Measurements from ENCODE around the gene SIRPB1. TPM values are rescaled to one million over a fixed set of nuclear protein-coding genes. Genes with fewer than 3 reads are reported as not detected.
A peak's percentile ranks its signal among the peaks of the same experiment; 100 is the strongest.

Gene SIRPB1
- total and polyA plus RNA-seq, 10 of the 15 experiments (the other 5 are each of a cell fraction or from before 2014, with no cell fraction given) = 3.4 to 33.8 (median 14.1) TPM

GRCh38 chr20:1626528-1627199 lies 6.9 kb upstream of the SIRPB1 start (continued):
- no peak for TF ChIP-seq SIX5 (IDR thresholded peaks at IDR 0.05; ENCODE audit: low read depth, low read length, severe bottlenecking)
- peak; percentile 63 for TF ChIP-seq SPI1 (IDR thresholded peaks at IDR 0.05; ENCODE audit: borderline replicate concordance, insufficient read depth, low read depth, low read length)
- no peak for TF ChIP-seq PKNOX1 (IDR thresholded peaks at IDR 0.05)
- TF ChIP-seq POU2F2 (IDR thresholded peaks at IDR 0.05; ENCODE audit: borderline replicate concordance, low read depth, low read length) = no peak
- peak; percentile 39; the same call in 1 of the 2 replicates for TF ChIP-seq CREM (IDR thresholded peaks at IDR 0.05; ENCODE audit: low read depth)

- FAIRE-seq (no peak), ATAC-seq (no peak), DNase-seq (ENCODE audit: low read depth, low spot score) (no peak)
- Histone ChIP-seq H4K20me1 (ENCODE audit: control insufficient read depth, insufficient read depth) (no peaks in the 10 kb centered on the region), H3K4me1 (ENCODE audit: control insufficient read depth, insufficient read depth, low read length) (peaks cover 25% of the 10 kb centered on the region), H3K4me3 (no peak overlapping the region), H3K4me2 (ENCODE audit: control insufficient read depth, insufficient read depth) (no peak overlapping the region), H3K9me3 (replicated peaks; ENCODE audit: control insufficient read depth, insufficient read depth, low read length) (no peaks in the 10 kb centered on the region; the same call in 2 of the 3 replicates), H3K36me3 (ENCODE audit: control insufficient read depth in 2 of 2, insufficient read depth in 2 of 2, low read length in 1 of 2) (no peaks in the 10 kb centered on the region), H3K79me2 (ENCODE audit: control insufficient read depth, insufficient read depth, low read length) (no peaks in the 10 kb centered on the region; the same call in 1 of the 2 replicates), H3K27me3 (replicated peaks in 1 of 2; ENCODE audit: control insufficient read depth in 2 of 2, insufficient read depth in 2 of 2, low read length in 1 of 2) (no peaks in the 10 kb centered on the region), H2AFZ (ENCODE audit: control insufficient read depth, low read depth, low read length) (no peak overlapping the region), H3K27ac (ENCODE audit: control insufficient read depth, insufficient read depth) (no peak overlapping the region), H3K9ac (ENCODE audit: control insufficient read depth, insufficient read depth, low read length) (no peak overlapping the region)
- 14% methylated on average over 2 of the region's 2 CpGs for WGBS (ENCODE audit: insufficient coverage, insufficient replicate concordance, low lambda C conversion rate, missing lambda C conversion rate)
- ChIA-PET POLR2A (no interaction called here), SMC1A (ENCODE audit: uncharacterized antibody, unreplicated experiment) (interaction anchor here (1.0 to 2.2 kb wide), 3 partner anchors 12 to 91 kb away, joined by 3 to 11 read pairs (median 3); no protein-coding TSS in a partner anchor), CTCF (interaction anchor here (1.0 to 1.7 kb wide), 3 partner anchors 10 to 118 kb away, joined by 3 to 6 read pairs (median 5); no protein-coding TSS in a partner anchor), RAD21 (ENCODE audit: unreplicated experiment) (interaction anchor here (2.3 kb wide), 1 partner anchor 109 kb away, joined by 5 read pairs; no protein-coding TSS in a partner anchor)
- in situ Hi-C loops (cut with MboI) = no loop called here
- intact Hi-C loops (cut with micrococcal nuclease; ENCODE audit: unreplicated experiment) = no loop called here
- BruUV-seq (replicated peaks) = no TSS peak
- TF ChIP-seq JUNB (IDR thresholded peaks at IDR 0.05) (peak; percentile 57), MAX (IDR thresholded peaks at IDR 0.05; ENCODE audit: low read depth, low read length) (no peak)
Observed at GRCh38 chr20:1625083-1625690, 5.4 kb upstream of the SIRPB1 start.
